MCF 10A (cell line): ENCODE measurements around the gene SNRPD2. TPM values are rescaled to one million over a fixed set of nuclear protein-coding genes. Genes with fewer than 3 reads are reported as not detected.
"Not testable (repeated sequence)": the region's sequence is repeated elsewhere in the genome, so short reads cannot be mapped to it uniquely, and the experiment has no call there.

Experiments
- BruUV-seq: library from RNA; stranded (reverse); fragments of 400-500 nt; replicated peaks from 2 replicates; lab custom pipeline; 2021; lab: Mats Ljungman, UMichigan
- CTCF ChIA-PET: fragments of 300-600 bp; sonication (Branson Sonifier 250); formaldehyde crosslinking; extraction: SDS; loops from one replicate; lab custom pipeline; 2021; ENCODE audit warnings: antibody characterized with exemption, inconsistent platforms; lab: Yijun Ruan, JAX
- POLR2A ChIA-PET: fragments of 300-600, 350-650 bp; sonication (Branson Sonifier 250); formaldehyde crosslinking; extraction: SDS; loops from one replicate; lab custom pipeline; 2020; ENCODE audit warnings: antibody characterized with exemption, inconsistent platforms; lab: Yijun Ruan, JAX
- DNase-seq: peaks from one replicate; pipeline ENCODE4 v3.0.0-alpha.2; 2018; ENCODE audit not compliant: unreplicated experiment
- H3K27ac Mint-ChIP-seq: one replicate; pipeline ENCODE4 v1.8.0; 2022; ENCODE audit warnings: mild to moderate bottlenecking, low read depth, mixed read lengths; ENCODE audit not compliant: unreplicated experiment
- H3K27me3 Mint-ChIP-seq: one replicate; pipeline ENCODE4 v1.8.0; 2022; ENCODE audit warnings: mixed read lengths; ENCODE audit not compliant: insufficient read depth, unreplicated experiment
- H3K36me3 Mint-ChIP-seq: one replicate; pipeline ENCODE4 v1.8.0; 2022; ENCODE audit warnings: mild to moderate bottlenecking, moderate library complexity, mixed read lengths; ENCODE audit not compliant: insufficient read depth, unreplicated experiment
- H3K4me1 Mint-ChIP-seq: one replicate; pipeline ENCODE4 v1.8.0; 2022; ENCODE audit warnings: mixed read lengths; ENCODE audit not compliant: insufficient read depth, unreplicated experiment
- H3K4me3 Mint-ChIP-seq: one replicate; pipeline ENCODE4 v1.8.0; 2022; ENCODE audit warnings: mild to moderate bottlenecking, moderate library complexity, mixed read lengths; ENCODE audit not compliant: unreplicated experiment
- H3K9me3 Mint-ChIP-seq: one replicate; pipeline ENCODE4 v1.8.0; 2022; ENCODE audit warnings: mixed read lengths; ENCODE audit not compliant: unreplicated experiment
- CTCF ChIP-seq: fragments of 200-600 bp; IDR thresholded peaks from one replicate; pipeline ENCODE4 v1.8.0; 2022; ENCODE audit warnings: antibody characterized with exemption, mild to moderate bottlenecking; ENCODE audit not compliant: unreplicated experiment
- intact Hi-C: fragments of 100-400 bp; cut with micrococcal nuclease; formaldehyde crosslinking; loops from 2 replicates; pipeline ENCODE4 v1.14.1; 2022
- total RNA-seq: library from RNA; stranded (reverse); gene quantifications from 2 replicates; pipeline ENCODE4 v1.2.3, GENCODE V29; 2022

SNRPD2 gene
- total RNA-seq, 1 experiment from 2014 or later = 406 TPM

DNA sequence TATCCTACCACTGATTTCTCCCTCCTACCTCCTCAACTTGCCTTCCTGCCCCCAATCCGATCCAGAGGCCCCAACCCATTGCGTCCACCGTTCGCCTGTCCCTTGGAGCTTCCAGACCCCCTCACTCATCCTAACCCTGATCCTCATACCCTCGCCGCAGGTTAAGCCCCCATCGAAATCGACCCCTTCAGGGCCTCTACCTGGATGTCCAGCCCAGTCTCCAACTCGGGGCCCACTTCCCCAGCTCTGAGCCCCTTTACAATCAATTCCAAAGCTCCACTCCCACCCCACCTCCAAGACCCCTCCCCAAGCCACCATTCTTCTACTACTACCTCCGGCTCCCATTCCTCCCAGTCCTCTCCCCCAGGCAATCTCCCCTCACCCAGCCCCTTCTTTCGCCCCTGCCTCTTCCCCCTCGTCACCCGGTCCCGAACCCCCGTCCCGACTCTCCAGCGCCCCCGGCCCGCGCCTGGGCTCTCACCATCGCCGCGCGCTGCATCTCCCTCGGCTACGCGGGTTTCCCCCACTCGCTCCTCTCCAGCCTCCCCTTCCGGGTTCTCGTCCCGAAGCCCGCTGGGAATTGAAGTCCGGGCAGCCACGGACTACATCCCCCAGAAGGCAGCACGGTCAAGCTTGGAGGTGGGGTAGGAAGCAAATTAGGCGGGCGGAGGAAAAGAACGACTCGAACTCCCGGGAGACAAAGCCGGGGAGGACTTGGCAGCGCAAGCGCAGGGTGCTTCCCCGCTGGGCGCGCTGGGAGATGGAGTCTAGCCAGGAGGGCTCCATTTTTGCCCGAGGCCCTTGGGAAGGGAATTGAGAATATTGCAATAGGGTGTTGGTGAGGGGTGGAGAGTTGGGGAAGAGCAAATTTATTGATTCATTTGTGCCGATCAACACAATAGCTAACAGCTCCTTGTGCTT is 38.9 kb upstream of the SNRPD2 start, which contains the start of gene FBXO46:
FBXO46 (minus strand) TSS at position 529 of the 921 bp plus-strand sequence. CDS start 17,401 bp downstream, outside the sequence.
- H3K36me3 Mint-ChIP-seq = peaks cover 16% of the 10 kb centered on the region
- peak within 1 kb of the TSS; percentile 82 for H3K27ac Mint-ChIP-seq
- H3K4me3 Mint-ChIP-seq = peak within 1 kb of the TSS; percentile 99
- H3K4me1 Mint-ChIP-seq = peaks cover 13% of the 10 kb centered on the region
- no peaks in the 10 kb centered on the region for H3K27me3 Mint-ChIP-seq
- TF ChIP-seq CTCF = no peak
- BruUV-seq = no TSS peak
- CTCF ChIA-PET = interaction anchor here (0.5 to 2.8 kb wide), 9 partner anchors 13 to 1541 kb away, joined by 3 to 12 read pairs (median 4); partner anchors contain the start of genes IRF2BP1 and SIX5
- POLR2A ChIA-PET = interaction anchor here (0.6 to 3.6 kb wide), 21 partner anchors 9 to 275 kb away, joined by 3 to 89 read pairs (median 3); partner anchors contain the start of genes CCDC61, DMPK, QPCTL and SIX5
- peak; percentile 99 for DNase-seq
- no peaks in the 10 kb centered on the region for H3K9me3 Mint-ChIP-seq
- intact Hi-C loops = no loop called here

DNA sequence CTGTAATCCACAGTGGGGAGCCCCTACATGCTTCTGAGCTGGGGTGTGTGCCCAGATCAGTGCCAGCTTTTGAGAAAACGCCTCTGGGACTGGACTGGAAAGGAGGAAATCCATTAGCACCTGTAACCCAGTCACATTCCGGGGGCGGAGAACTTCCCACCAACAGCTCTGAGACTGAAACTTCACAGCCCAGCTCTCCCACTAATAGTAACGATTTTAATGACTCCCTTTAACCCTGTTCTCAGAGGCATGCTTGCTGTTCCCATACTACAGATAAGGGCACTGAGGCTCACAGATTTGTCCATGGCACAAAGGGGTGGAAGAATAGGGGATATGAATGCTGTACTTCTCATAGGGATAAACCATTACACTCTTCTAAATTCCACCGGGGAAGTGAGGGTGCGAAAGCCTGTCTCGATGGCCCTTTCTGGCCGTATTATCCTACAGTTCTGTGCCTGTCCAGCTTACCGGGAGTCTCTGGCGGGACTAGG is 38.1 kb upstream of the SNRPD2 start:
- DNase-seq = peak; percentile 65
- H3K27me3 Mint-ChIP-seq = no peaks in the 10 kb centered on the region
- CTCF ChIA-PET = interaction anchor here (0.6 to 2.8 kb wide), 8 partner anchors 13 to 1542 kb away, joined by 3 to 12 read pairs (median 5); partner anchors contain the start of genes QPCTL and SIX5
- H3K4me1 Mint-ChIP-seq = peaks cover 13% of the 10 kb centered on the region
- BruUV-seq = no TSS peak
- intact Hi-C loops = no loop called here
- TF ChIP-seq CTCF = no peak
- POLR2A ChIA-PET = interaction anchor here (0.6 to 3.6 kb wide), 15 partner anchors 10 to 265 kb away, joined by 3 to 89 read pairs (median 4); partner anchors contain the start of genes CCDC61, DMPK, QPCTL and SIX5
- peak overlapping the region; percentile 82 for H3K27ac Mint-ChIP-seq
- H3K9me3 Mint-ChIP-seq = no peaks in the 10 kb centered on the region
- H3K4me3 Mint-ChIP-seq = peak overlapping the region; percentile 99
- H3K36me3 Mint-ChIP-seq = peaks cover 18% of the 10 kb centered on the region

- CTCF ChIA-PET = interaction anchor here (2.3 kb wide), 1 partner anchor 41 kb away, joined by 12 read pairs; the partner anchor contains the start of gene SIX5
- H3K4me3 Mint-ChIP-seq = not testable (repeated sequence)
- POLR2A ChIA-PET = interaction anchor here (0.6 to 3.6 kb wide), 3 partner anchors 11 to 143 kb away, joined by 3 to 89 read pairs (median 11); partner anchors contain the start of gene SIX5
Measured at GRCh38 chr19:45728683-45729082, 36.9 kb upstream of the SNRPD2 start.

DNA sequence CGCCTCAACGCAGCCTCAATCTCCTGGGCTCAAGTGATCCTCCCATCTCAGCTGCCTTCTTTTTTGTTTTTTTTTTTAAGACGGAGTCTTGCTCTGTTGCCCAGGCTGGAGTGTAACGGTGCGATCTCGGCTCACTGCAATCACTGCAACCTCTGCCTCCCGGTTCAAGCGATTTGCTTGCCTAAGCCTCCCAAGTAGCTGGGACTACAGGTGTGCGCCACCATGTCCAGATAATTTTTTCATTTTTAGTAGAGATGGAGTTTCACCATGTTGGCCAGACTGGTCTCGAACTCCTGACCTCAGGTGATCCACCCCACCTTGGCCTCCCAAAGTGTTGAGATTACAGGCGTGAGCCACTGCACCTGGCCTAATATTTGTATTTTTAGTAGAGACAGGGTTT is 28.3 kb upstream of the SNRPD2 start:
- intact Hi-C loops, H3K27ac Mint-ChIP-seq, H3K27me3 Mint-ChIP-seq, DNase-seq, BruUV-seq, H3K9me3 Mint-ChIP-seq, H3K4me3 Mint-ChIP-seq: not testable (repeated sequence)
- Mint-ChIP-seq H3K4me1 (peaks cover 23% of the 10 kb centered on the region), H3K36me3 (peaks cover 37% of the 10 kb centered on the region)
- ChIA-PET CTCF (interaction anchor here (1.0 kb wide), 1 partner anchor 21 kb away, joined by 4 read pairs; no protein-coding TSS in a partner anchor), POLR2A (interaction anchor here (1.0 to 2.2 kb wide), 4 partner anchors 10 to 52 kb away, joined by 3 to 8 read pairs (median 4); partner anchors contain the start of genes FBXO46, SIX5 and SNRPD2)

More at GRCh38 chr19:45728683-45729082, 36.9 kb upstream of the SNRPD2 start:
- H3K9me3 Mint-ChIP-seq, BruUV-seq, DNase-seq, H3K27ac Mint-ChIP-seq, intact Hi-C loops, H3K27me3 Mint-ChIP-seq: not testable (repeated sequence)
- Mint-ChIP-seq H3K36me3 (peaks cover 25% of the 10 kb centered on the region), H3K4me1 (peaks cover 18% of the 10 kb centered on the region)
